Breast epithelium (tissue), 4 donors: ENCODE results near the gene ZNF134. TPM values are rescaled to one million over a fixed set of nuclear protein-coding genes. Genes with fewer than 3 reads are reported as not detected.
A peak's percentile ranks its signal among the peaks of the same experiment; 100 is the strongest.

ENCODE experiments used
- DNase-seq, 2 donors: peaks; one replicate each; pipeline ENCODE4 v3.0.0-alpha.2; 2019; ENCODE audit warnings: low spot score in 2 of 2
- H3K27ac ChIP-seq, 2 donors: fragments of 200-600 bp; sonication (generic) in 1 of 2; one replicate each; pipeline ENCODE4 v1.5.1; 2016 to 2019; ENCODE audit warnings: mild to moderate bottlenecking in 1 of 2
- H3K27me3 ChIP-seq, 2 donors: fragments of 200-600 bp; sonication (generic) in 1 of 2; one replicate each; pipeline versions ENCODE4 v1.5.1 to v1.6.0; 2017 to 2019; ENCODE audit warnings: control low read depth in 1 of 2, mild to moderate bottlenecking in 1 of 2
- H3K36me3 ChIP-seq: fragments of 200-600 bp; one replicate; pipeline ENCODE4 v1.5.1; 2019
- H3K4me1 ChIP-seq, 2 donors: fragments of 200-600 bp; sonication (generic); one replicate each; pipeline ENCODE4 v1.5.1; 2016 to 2019; ENCODE audit warnings: control low read depth in 1 of 2
- H3K4me3 ChIP-seq, 3 donors: fragments of 200-600 bp; sonication (generic); 1 replicate in 2 of 3; 2 replicates in 1 of 3; pipeline ENCODE4 v1.5.1; 2016 to 2019; ENCODE audit warnings: mild to moderate bottlenecking in 3 of 3, moderate library complexity in 2 of 3
- H3K9me3 ChIP-seq, 2 donors: fragments of 200-600 bp; sonication (generic) in 1 of 2; one replicate each; pipeline ENCODE4 v1.5.1; 2016 to 2019; ENCODE audit warnings: control low read depth in 1 of 2
- CTCF ChIP-seq, 3 donors: fragments of 450-650 bp; IDR thresholded peaks; one replicate each; pipeline ENCODE4 v1.5.1; 2016 to 2017; ENCODE audit warnings: antibody characterized with exemption in 3 of 3, mild to moderate bottlenecking in 3 of 3, moderate library complexity in 3 of 3
- POLR2A ChIP-seq: fragments of 450-650 bp; IDR thresholded peaks from one replicate; pipeline ENCODE4 v1.6.1; 2016; ENCODE audit warnings: antibody characterized with exemption, mild to moderate bottlenecking, moderate library complexity
- POLR2AphosphoS5 ChIP-seq, 3 donors: sonication (generic); formaldehyde crosslinking; IDR thresholded peaks; one replicate each; pipeline ENCODE4 v1.6.1; 2017; ENCODE audit warnings: antibody characterized with exemption in 3 of 3
- intact Hi-C: fragments of 100-400 bp; cut with DNase I; formaldehyde crosslinking; loops from one replicate; pipeline ENCODE4 v1.15.1; 2023; ENCODE audit warnings: low total_unique reads
- total RNA-seq, 3 donors: library from RNA; depleted of rRNA; stranded (reverse); fragments of >200 nt; gene quantifications; one replicate each; pipeline ENCODE4 v1.1.0, GENCODE V29; 2016

ZNF134 gene
- total RNA-seq, 3 donors from 2014 or later, result 18.2 to 31.6 (median 18.4) TPM

GRCh38 chr19:57615346-57615745 is 1.3 kb downstream of the ZNF134 start:
- Histone ChIP-seq H3K9me3 (peaks cover 55 to 57% of the 10 kb centered on the region in 2 donors), H3K4me1 (no peaks in the 10 kb centered on the region), H3K36me3 (peaks cover 28% of the 10 kb centered on the region), H3K27ac (no peak overlapping the region), H3K27me3 (no peaks in the 10 kb centered on the region), H3K4me3 (peak overlapping the region in 2 of 3 donors; percentile 84 to 100)
- intact Hi-C loops, result no loop called here
- DNase-seq, result no peak
- no peak for TF ChIP-seq POLR2AphosphoS5 (IDR thresholded peaks at IDR 0.05)
- no peak for TF ChIP-seq POLR2A
- no peak for TF ChIP-seq CTCF (IDR thresholded peaks at IDR 0.05)

- no peak for TF ChIP-seq POLR2A
- no peak for TF ChIP-seq POLR2AphosphoS5 (IDR thresholded peaks at IDR 0.05)
- TF ChIP-seq CTCF (IDR thresholded peaks at IDR 0.05), result no peak
- no peak for DNase-seq
- Histone ChIP-seq H3K36me3 (peaks cover 34% of the 10 kb centered on the region), H3K27me3 (no peaks in the 10 kb centered on the region), H3K4me3 (peak overlapping the region in 1 of 3 donors; percentile 9), H3K27ac (no peak overlapping the region), H3K4me1 (no peaks in the 10 kb centered on the region), H3K9me3 (peaks cover 99 to 100% of the 10 kb centered on the region in 2 donors)
- intact Hi-C loops, result no loop called here
Measured at GRCh38 chr19:57620673-57621348, 6.8 kb downstream of the ZNF134 start.

- Histone ChIP-seq H3K36me3 (peaks cover 23% of the 10 kb centered on the region), H3K4me1 (no peaks in the 10 kb centered on the region), H3K9me3 (peaks cover 95 to 99% of the 10 kb centered on the region in 2 donors), H3K4me3 (no peak overlapping the region), H3K27me3 (no peaks in the 10 kb centered on the region), H3K27ac (no peak overlapping the region)
- DNase-seq, result no peak
- intact Hi-C loops, result no loop called here
- TF ChIP-seq CTCF (IDR thresholded peaks at IDR 0.05) (no peak), POLR2AphosphoS5 (IDR thresholded peaks at IDR 0.05) (no peak), POLR2A (no peak)
Measured at GRCh38 chr19:57623091-57623490, 9.0 kb downstream of the ZNF134 start.

GRCh38 chr19:57632987-57633831 is 19.2 kb downstream of the ZNF134 start, which contains the start of gene ZNF211:
ZNF211 (plus strand) TSS chr19:57633168; CDS start chr19:57633347, 179 bp downstream.
- Histone ChIP-seq H3K4me3 (peak within 1 kb of the TSS; percentile 71 to 90 (median 87)), H3K27me3 (no peaks in the 10 kb centered on the region), H3K4me1 (no peaks in the 10 kb centered on the region), H3K36me3 (peaks cover 9% of the 10 kb centered on the region), H3K27ac (peak within 1 kb of the TSS; percentile 85 to 88), H3K9me3 (peaks cover 24 to 41% of the 10 kb centered on the region in 2 donors)
- intact Hi-C loops, result no loop called here
- DNase-seq, result peak; percentile 85 to 89
- peak; percentile 43 to 70 (median 55) for TF ChIP-seq POLR2AphosphoS5 (IDR thresholded peaks at IDR 0.05)
- TF ChIP-seq CTCF (IDR thresholded peaks at IDR 0.05), result no peak
- peak; percentile 38 for TF ChIP-seq POLR2A

GRCh38 chr19:57633832-57634131 is 19.7 kb downstream of the ZNF134 start:
- TF ChIP-seq CTCF (IDR thresholded peaks at IDR 0.05) (no peak), POLR2A (no peak), POLR2AphosphoS5 (IDR thresholded peaks at IDR 0.05) (no peak)
- Histone ChIP-seq H3K4me1 (no peaks in the 10 kb centered on the region), H3K27me3 (no peaks in the 10 kb centered on the region), H3K36me3 (peaks cover 15% of the 10 kb centered on the region), H3K4me3 (peak overlapping the region; percentile 71 to 90 (median 87)), H3K27ac (peak overlapping the region in 1 of 2 donors; percentile 85), H3K9me3 (peaks cover 25 to 41% of the 10 kb centered on the region in 2 donors)
- no peak for DNase-seq
- intact Hi-C loops, result no loop called here
